GM18907 (cell line): ENCODE data around the gene KLHL29.
A peak's percentile ranks its signal among the peaks of the same experiment; 100 is the strongest.
"Not testable (repeated sequence)": the region's sequence is repeated elsewhere in the genome, so short reads cannot be mapped to it uniquely, and the experiment has no call there.

Experiments used
- ATAC-seq: cut with Tn5 transposase; IDR thresholded peaks from one replicate; pipeline ENCODE4 v1.9.1; 2021; ENCODE audit warnings: mild to moderate bottlenecking, moderate library complexity; ENCODE audit not compliant: unreplicated experiment

KLHL29 gene

GRCh38 chr2:23384551-23385343, at the start of gene KLHL29:
Gene KLHL29, plus strand, starts transcription at chr2:23385179. Its CDS starts 177,018 bp downstream, at chr2:23562197.
- peak; percentile 66 for ATAC-seq

GRCh38 chr2:23335550-23335949, 49.4 kb upstream of the KLHL29 start:
- ATAC-seq, result no peak

- no peak for ATAC-seq
Measured at GRCh38 chr2:23342075-23342474, 42.9 kb upstream of the KLHL29 start.

GRCh38 chr2:23346029-23346428, 39.0 kb upstream of the KLHL29 start:
- ATAC-seq, result no peak

GRCh38 chr2:23346781-23347180, 38.2 kb upstream of the KLHL29 start:
- no peak for ATAC-seq

GRCh38 chr2:23347471-23348092, 37.4 kb upstream of the KLHL29 start:
- no peak for ATAC-seq

GRCh38 chr2:23348093-23348481, 36.9 kb upstream of the KLHL29 start:
- not testable (repeated sequence) for ATAC-seq

GRCh38 chr2:23349508-23349907, 35.5 kb upstream of the KLHL29 start:
- no peak for ATAC-seq

- ATAC-seq, result no peak
Measured at GRCh38 chr2:23350041-23350791, 34.8 kb upstream of the KLHL29 start.

- ATAC-seq, result no peak
Measured at GRCh38 chr2:23350792-23351355, 34.1 kb upstream of the KLHL29 start.

- peak; percentile 97 for ATAC-seq
Measured at GRCh38 chr2:23351388-23352141, 33.4 kb upstream of the KLHL29 start.

GRCh38 chr2:23354554-23354953, 30.4 kb upstream of the KLHL29 start:
- peak; percentile 48 for ATAC-seq

- ATAC-seq, result no peak
Measured at GRCh38 chr2:23355001-23355400, 30.0 kb upstream of the KLHL29 start.

GRCh38 chr2:23356711-23357110, 28.3 kb upstream of the KLHL29 start:
- ATAC-seq, result no peak

- no peak for ATAC-seq
Measured at GRCh38 chr2:23359631-23360567, 25.1 kb upstream of the KLHL29 start.

- ATAC-seq, result no peak
Measured at GRCh38 chr2:23360571-23361125, 24.3 kb upstream of the KLHL29 start.

GRCh38 chr2:23361152-23361551, 23.8 kb upstream of the KLHL29 start:
- ATAC-seq, result no peak

- ATAC-seq, result no peak
Measured at GRCh38 chr2:23363268-23363667, 21.7 kb upstream of the KLHL29 start.

- ATAC-seq, result no peak
Measured at GRCh38 chr2:23363831-23364230, 21.1 kb upstream of the KLHL29 start.
